HG02981 (cell line): Measurements from ENCODE around the gene CACNA1B.
"Not testable (repeated sequence)": the region's sequence is repeated elsewhere in the genome, so short reads cannot be mapped to it uniquely, and the experiment has no call there.

Source experiments
- ATAC-seq: cut with Tn5 transposase; IDR thresholded peaks from one replicate; pipeline ENCODE4 v1.9.1; 2021; ENCODE audit warnings: mild to moderate bottlenecking, moderate library complexity; ENCODE audit not compliant: unreplicated experiment

The CACNA1B gene

DNA sequence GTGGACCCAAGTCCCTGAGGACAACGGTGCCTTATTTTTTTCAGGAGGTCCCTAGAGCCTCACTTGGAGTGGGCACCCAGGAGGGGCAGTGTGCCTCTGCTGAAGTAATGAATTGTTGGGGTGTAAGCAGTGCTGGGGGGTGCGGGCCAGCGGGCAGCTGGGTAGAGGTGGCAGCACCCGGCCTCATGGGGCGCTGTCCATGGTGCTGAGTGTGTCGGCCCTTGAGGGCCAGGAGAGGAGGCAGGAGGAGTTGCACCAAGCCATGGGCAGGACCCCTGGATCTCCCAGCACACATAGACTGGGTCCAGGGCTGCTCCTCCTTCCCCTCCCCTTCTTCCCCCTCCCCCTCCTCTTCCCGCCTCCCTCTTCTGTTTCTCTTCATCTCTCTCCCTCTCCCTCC, 7.0 kb downstream of the CACNA1B start:
- not testable (repeated sequence) for ATAC-seq

- not testable (repeated sequence) for ATAC-seq
Observed at GRCh38 chr9:137885121-137885520, 7.5 kb downstream of the CACNA1B start.

DNA sequence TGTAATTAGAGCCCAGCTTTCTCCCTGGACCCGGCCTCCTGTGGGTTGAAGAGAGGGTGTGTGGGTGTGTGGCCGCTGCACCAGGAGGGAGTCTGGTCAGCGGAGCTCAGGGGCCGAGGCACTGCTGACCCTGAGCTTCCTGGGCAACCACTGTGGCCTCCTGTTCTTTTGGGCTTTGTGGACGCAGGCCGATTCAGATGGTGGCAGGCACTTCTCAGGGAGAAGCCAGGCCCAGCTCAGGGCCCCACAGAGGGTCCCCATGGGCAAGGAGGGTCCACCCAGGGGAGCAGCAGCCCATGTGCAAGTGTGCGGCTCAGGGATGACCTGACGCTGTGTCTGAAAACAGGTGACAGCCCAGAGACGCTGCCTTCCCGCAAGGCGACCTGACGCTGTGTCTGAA, 11.0 kb downstream of the CACNA1B start:
- ATAC-seq: not testable (repeated sequence)

- not testable (repeated sequence) for ATAC-seq
Observed at GRCh38 chr9:137889966-137890365, 12.4 kb downstream of the CACNA1B start.

- ATAC-seq: not testable (repeated sequence)
Observed at GRCh38 chr9:137890768-137891587, 13.4 kb downstream of the CACNA1B start.

- no peak for ATAC-seq
Observed at GRCh38 chr9:137891588-137892423, 14.2 kb downstream of the CACNA1B start.

- no peak for ATAC-seq
Observed at GRCh38 chr9:137892424-137893191, 15.0 kb downstream of the CACNA1B start.

- ATAC-seq: no peak
Observed at GRCh38 chr9:137893670-137894069, 16.1 kb downstream of the CACNA1B start.

DNA sequence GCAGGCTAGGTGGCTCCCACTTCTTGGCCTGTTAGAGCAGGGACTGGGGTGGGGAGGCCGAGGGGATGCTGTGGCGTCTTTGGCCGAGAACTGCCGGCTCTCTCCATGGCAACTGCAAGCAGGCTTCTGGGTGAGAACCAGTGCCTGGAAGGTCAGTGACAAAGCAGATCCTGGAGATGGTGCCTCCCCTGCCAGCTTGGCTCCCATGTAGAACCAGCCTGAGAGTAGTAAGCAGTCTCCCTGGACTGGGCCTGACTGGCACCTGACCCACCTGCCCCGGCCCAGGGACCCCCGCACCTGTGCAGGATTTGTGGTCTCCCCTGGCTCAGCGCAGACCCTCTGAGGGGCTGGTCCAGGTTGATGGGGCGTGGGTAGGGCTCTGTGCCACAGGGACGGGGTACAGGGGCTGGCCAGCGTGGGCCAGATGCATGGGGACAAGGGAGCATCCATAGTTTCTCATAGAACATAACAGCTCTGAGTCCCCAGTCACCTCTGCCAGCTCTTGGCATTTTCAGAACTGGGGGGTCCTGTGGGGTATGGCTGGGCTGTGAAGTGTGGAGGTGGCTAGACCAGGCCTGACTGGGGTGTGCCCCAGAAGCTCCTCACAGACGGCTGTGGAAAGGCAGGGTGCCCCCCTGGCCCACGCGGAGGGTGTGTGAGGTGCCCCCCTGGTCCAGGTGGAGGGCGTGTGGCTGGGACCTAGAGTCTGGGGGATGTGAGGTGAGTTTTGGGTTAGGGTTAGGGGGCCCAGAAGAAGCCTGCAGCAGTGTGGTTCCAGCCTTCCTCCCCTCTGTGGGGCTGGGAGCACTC, 22.2 kb downstream of the CACNA1B start:
- ATAC-seq: no peak

DNA sequence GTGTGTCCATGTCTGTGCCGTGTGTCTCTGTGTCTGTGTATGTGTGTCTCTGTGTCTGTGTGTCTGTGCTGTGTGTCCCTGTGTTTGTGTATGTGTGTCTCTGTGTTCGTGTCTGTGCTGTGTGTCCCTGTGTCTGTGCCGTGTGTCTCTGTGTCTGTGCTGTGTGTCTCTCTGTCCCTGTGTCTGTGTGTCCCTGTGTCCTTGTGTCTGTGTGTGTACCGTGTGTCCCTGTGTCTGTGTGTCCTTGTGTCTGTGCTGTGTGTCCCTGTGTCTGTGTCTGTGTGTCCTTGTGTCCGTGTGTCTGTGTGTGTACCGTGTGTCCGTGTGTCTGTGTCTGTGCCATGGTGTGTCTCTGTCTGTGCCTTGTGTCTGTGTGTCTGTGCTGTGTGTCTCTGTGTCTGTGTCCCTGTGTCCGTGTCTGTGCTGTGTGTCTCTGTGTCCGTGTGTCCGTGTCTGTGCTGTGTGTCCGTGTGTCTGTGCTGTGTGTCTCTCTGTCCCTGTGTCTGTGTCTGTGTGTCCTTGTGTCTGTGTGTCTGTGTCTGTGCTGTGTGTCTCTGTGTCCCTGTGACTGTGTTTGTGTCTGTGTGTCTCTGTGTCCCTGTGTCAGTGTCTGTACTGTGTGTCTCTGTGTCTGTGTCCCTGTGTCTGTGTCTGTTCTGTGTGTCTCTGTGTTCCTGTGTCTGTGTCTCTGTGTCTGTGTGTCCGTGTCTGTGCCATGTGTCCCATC, 23.2 kb downstream of the CACNA1B start:
- ATAC-seq: no peak

- ATAC-seq: no peak
Observed at GRCh38 chr9:137902646-137903045, 25.1 kb downstream of the CACNA1B start.

DNA sequence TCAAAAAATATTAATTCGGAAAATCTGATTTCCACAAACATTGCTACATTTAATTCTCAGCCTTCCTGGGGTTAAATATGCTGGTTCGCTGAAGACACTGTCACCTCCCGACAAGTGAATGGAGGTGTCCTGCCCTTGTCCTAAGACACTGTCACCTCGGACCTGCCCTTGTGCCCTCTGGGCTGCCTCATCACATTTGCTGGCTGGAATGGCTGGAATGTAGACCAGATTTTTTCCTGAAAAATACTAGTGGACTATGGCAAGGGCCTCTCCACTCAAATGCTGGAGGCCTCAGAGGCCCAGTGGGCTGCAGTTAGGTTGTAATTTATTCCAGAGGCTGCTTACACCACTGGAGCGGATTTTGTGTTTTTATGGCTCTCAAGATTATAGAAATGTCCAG, 28.2 kb downstream of the CACNA1B start:
- ATAC-seq: no peak

DNA sequence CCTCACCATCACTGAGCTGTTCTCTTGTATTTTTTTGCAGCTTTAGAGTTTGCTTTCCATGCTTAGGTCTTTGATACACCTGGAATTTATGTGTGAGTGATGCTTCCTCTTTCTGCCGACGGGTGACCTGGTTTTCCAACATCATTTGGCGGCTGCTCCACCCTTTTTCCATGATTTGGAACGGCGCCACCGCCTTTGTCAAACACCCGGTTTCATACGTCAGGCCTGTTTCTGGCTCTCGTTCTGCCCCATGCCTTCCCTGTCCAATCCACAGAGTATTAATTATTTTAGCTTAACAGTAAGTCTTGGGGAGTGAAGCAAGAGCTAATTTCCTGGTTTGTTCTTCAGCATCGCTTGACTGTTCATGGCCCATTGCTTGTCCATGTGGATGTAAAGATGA, 30.2 kb downstream of the CACNA1B start:
- ATAC-seq: no peak

DNA sequence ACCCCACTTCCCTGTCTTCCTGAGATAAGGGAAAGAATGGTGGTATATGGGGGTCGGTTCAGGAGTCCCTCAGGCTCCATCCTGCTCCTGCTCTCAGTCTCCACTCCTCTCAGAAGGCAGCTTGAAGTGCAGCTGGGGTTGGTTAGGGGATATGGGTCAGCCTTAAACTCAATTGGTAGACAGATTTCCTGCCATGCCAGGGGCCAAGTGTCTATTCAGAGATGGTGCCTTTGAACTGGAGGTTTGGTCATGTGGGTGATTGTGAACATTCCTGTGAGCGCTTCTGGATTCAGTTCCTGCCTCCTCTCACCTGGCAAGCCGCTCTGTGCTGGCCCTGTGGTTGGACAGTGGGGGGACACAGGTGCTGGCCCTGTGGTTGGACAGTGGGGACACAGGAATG, 35.1 kb downstream of the CACNA1B start:
- ATAC-seq: no peak

- no peak for ATAC-seq
Observed at GRCh38 chr9:137913132-137913531, 35.5 kb downstream of the CACNA1B start.

- no peak for ATAC-seq
Observed at GRCh38 chr9:137913771-137914767, 36.5 kb downstream of the CACNA1B start.

DNA sequence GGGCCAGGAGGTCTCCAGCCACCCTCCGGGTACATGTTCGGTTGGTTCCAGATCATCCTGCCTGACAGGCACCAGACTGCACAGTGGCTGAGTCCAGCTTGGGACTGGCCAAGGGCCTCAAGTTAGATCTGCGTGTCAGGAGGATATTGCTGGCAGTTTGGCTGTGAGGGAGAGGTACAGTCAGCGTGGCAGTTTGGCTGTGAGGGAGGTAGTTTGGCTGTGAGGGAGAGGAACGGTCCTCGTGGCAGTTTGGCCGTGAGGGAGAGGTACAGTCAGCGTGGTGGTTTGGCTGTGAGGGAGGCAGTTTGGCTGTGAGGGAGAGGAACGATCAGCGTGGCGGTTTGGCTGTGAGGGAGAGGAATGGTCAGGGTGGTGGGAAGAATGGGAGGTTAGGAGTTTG, 39.0 kb downstream of the CACNA1B start:
- ATAC-seq: no peak

GRCh38 chr9:137917116-137917515, 39.5 kb downstream of the CACNA1B start:
- no peak for ATAC-seq

DNA sequence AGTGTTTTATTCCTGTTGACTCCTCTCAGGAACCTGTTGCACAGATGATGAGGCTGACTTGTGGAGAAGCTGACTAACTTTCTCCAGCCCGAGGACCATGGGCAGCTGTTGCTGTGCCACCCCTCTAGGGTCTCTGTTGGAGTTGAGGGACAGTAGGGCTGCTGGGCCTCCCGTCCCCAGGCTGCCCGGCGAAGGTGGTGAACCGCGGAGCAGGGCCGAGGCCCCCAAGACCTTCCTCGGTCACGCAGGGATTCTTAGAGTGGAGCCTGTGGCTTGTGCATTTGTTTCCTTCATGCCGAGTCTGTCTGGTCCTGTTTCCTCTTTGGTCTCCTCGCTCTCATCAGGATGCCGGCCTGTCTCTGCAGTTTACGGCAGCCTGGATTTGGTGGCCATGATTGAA, 40.2 kb downstream of the CACNA1B start:
- ATAC-seq: no peak
